ENCODE measurements around the gene STK33. TPM values are rescaled to one million over a fixed set of nuclear protein-coding genes. Genes with fewer than 3 reads are reported as not detected.

The STK33 gene
- total and polyA plus RNA-seq, 2 of the 13 experiments (the other 11 are each of a cell fraction or from before 2014, with no cell fraction given) = 2.7 to 12.6 TPM

DNA sequence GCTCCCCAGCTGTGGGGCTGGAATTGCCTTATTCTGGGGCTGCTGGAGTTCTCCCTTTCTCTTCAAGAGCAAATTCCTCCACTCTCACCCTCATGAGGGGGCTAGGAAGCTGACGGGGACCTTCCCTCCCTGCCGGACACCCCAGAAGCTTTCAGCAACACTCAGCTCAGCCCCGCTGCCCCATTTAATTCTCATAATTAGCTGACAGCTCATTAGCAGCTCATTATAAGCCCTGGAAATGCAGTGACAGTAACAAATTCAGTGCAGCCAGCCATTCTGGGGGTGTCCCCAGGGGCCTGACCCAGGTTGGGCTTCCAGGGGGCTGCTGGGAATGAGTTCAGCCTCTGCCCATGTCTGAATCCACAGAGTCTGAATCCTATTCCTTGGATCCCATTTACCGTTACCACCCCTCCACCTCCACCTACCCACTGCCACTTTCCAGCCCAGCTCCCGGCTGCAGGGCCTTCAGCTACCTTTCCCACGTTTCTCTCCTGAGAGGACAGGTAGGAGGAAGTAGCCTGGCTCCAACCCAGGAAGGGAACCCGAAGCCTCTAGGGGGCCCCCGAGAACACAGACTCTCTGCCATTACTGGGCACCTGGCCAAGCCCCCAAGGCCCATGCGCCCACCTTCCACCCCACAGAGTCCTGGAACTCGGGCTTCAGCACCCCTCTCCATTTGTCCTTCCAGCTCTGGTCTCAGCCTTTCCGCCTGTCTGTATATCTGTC, 228.6 kb downstream of the STK33 start:
- intact Hi-C loops (cut with micrococcal nuclease; ENCODE audit: unreplicated experiment) (no loop called here), in situ Hi-C loops (cut with HindIII; ENCODE audit: extremely low pct_ligation_motif_present, low pct_unique_long_range_greater_than_20kb) (no loop called here)
- Histone ChIP-seq H2AFZ (ENCODE audit: low read length) (no peak overlapping the region), H4K20me1 (ENCODE audit: insufficient read depth, low read length) (no peaks in the 10 kb centered on the region), H3K4me3 (replicated peaks in 1 of 3; ENCODE audit: insufficient read depth in 1 of 3, low read depth in 2 of 3, low read length in 3 of 3) (no peak overlapping the region), H3K79me2 (ENCODE audit: insufficient read depth, low read length) (no peaks in the 10 kb centered on the region), H3K9me3 (ENCODE audit: low read length) (no peaks in the 10 kb centered on the region), H3K4me2 (ENCODE audit: low read depth, low read length) (no peak overlapping the region), H3K27me3 (ENCODE audit: control insufficient read depth in 1 of 2, insufficient read depth in 2 of 2, low read length in 2 of 2) (peaks cover 1 to 3% of the 10 kb centered on the region in 2 experiments; a peak in 1 of 5 replicates), H3K36me3 (replicated peaks in 1 of 2; ENCODE audit: control insufficient read depth in 1 of 2, insufficient read depth in 2 of 2, low read length in 2 of 2) (no peaks in the 10 kb centered on the region), H3K9ac (ENCODE audit: insufficient read depth, low read depth, low read length) (no peak overlapping the region), H3K27ac (ENCODE audit: extremely low read length, insufficient read depth, low read length) (no peak overlapping the region), H3K4me1 (ENCODE audit: insufficient read depth, low read length) (no peaks in the 10 kb centered on the region)
- TF ChIP-seq CC2D1A (CRISPR knock-in tag; IDR thresholded peaks at IDR 0.05) (no peak), ELF3 (CRISPR knock-in tag; IDR thresholded peaks at IDR 0.05) (0 out of 2 replicates have a peak, but pooled peaks have one; percentile 26), ZNF780A (CRISPR knock-in tag; IDR thresholded peaks at IDR 0.05) (no peak), AHR (CRISPR knock-in tag; IDR thresholded peaks at IDR 0.05) (no peak), IKZF4 (CRISPR knock-in tag; IDR thresholded peaks at IDR 0.05; ENCODE audit: borderline replicate concordance, low read depth, not compliant biosample characterization) (no peak)
- TF ChIP-seq, protein P1, sequence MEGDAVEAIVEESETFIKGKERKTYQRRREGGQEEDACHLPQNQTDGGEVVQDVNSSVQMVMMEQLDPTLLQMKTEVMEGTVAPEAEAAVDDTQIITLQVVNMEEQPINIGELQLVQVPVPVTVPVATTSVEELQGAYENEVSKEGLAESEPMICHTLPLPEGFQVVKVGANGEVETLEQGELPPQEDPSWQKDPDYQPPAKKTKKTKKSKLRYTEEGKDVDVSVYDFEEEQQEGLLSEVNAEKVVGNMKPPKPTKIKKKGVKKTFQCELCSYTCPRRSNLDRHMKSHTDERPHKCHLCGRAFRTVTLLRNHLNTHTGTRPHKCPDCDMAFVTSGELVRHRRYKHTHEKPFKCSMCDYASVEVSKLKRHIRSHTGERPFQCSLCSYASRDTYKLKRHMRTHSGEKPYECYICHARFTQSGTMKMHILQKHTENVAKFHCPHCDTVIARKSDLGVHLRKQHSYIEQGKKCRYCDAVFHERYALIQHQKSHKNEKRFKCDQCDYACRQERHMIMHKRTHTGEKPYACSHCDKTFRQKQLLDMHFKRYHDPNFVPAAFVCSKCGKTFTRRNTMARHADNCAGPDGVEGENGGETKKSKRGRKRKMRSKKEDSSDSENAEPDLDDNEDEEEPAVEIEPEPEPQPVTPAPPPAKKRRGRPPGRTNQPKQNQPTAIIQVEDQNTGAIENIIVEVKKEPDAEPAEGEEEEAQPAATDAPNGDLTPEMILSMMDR (CRISPR knock-in tag; IDR thresholded peaks at IDR 0.05) = peak; percentile 35
- no TSS peak for BruUV-seq (replicated peaks)
- DNase-seq (ENCODE audit: low spot score) (no peak), ATAC-seq (peak; percentile 50), FAIRE-seq (no peak)
- whole genome bisulfite sequencing (ENCODE audit: low lambda C conversion rate) = 54% methylated on average over 9 of the region's 11 CpGs
- ChIA-PET CTCF (ENCODE audit: low intra/inter-chr PET ratio, low total read pairs) (no interaction called here), POLR2A (no interaction called here)

DNA sequence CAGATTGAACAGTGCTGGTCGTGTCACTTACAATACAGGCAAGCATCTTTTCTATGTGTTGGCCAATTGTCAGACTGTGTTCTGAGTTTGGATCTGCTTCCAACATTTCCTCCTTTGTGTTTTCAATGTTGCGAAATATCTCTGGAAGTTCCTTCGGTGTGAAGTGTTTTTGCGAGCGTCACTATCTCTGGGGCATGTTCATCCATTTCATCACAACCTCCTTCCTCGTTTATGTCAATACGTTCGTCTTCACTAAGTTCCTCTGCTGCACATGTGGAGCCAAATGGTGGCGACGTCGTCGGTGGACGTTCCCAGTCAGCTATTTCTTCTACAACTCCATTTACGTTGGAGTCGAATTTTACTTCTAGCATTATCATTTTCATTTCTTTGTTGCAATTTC, 230.1 kb downstream of the STK33 start:
- Histone ChIP-seq H3K9me3 (ENCODE audit: low read length) (no peaks in the 10 kb centered on the region), H3K27me3 (ENCODE audit: control insufficient read depth in 1 of 2, insufficient read depth in 2 of 2, low read length in 2 of 2) (peaks cover 1 to 7% of the 10 kb centered on the region in 2 experiments; a peak in 1 of 5 replicates), H3K9ac (ENCODE audit: insufficient read depth, low read depth, low read length) (no peak overlapping the region), H3K4me3 (replicated peaks in 1 of 3; ENCODE audit: insufficient read depth in 1 of 3, low read depth in 2 of 3, low read length in 3 of 3) (no peak overlapping the region), H3K4me1 (ENCODE audit: insufficient read depth, low read length) (no peaks in the 10 kb centered on the region), H3K27ac (ENCODE audit: extremely low read length, insufficient read depth, low read length) (no peak overlapping the region), H3K4me2 (ENCODE audit: low read depth, low read length) (no peak overlapping the region), H4K20me1 (ENCODE audit: insufficient read depth, low read length) (no peaks in the 10 kb centered on the region), H3K79me2 (ENCODE audit: insufficient read depth, low read length) (no peaks in the 10 kb centered on the region), H3K36me3 (replicated peaks in 1 of 2; ENCODE audit: control insufficient read depth in 1 of 2, insufficient read depth in 2 of 2, low read length in 2 of 2) (no peaks in the 10 kb centered on the region), H2AFZ (ENCODE audit: low read length) (no peak overlapping the region)
- WGBS (ENCODE audit: low lambda C conversion rate) = 52% methylated on average over 15 of the region's 15 CpGs
- intact Hi-C loops (cut with micrococcal nuclease; ENCODE audit: unreplicated experiment) (no loop called here), in situ Hi-C loops (cut with HindIII; ENCODE audit: extremely low pct_ligation_motif_present, low pct_unique_long_range_greater_than_20kb) (no loop called here)
- no TSS peak for BruUV-seq (replicated peaks)
- FAIRE-seq (no peak), ATAC-seq (no peak), DNase-seq (ENCODE audit: low spot score) (no peak)
- ChIA-PET CTCF (ENCODE audit: low intra/inter-chr PET ratio, low total read pairs) (no interaction called here), POLR2A (no interaction called here)
- no peak for TF ChIP-seq ZNF136 (CRISPR knock-in tag; IDR thresholded peaks at IDR 0.05; ENCODE audit: low read depth)
- peak; percentile 90 for TF ChIP-seq CEBPB (IDR thresholded peaks at IDR 0.05; ENCODE audit: borderline replicate concordance, low read depth, low read length)
- TF ChIP-seq, protein P2, sequence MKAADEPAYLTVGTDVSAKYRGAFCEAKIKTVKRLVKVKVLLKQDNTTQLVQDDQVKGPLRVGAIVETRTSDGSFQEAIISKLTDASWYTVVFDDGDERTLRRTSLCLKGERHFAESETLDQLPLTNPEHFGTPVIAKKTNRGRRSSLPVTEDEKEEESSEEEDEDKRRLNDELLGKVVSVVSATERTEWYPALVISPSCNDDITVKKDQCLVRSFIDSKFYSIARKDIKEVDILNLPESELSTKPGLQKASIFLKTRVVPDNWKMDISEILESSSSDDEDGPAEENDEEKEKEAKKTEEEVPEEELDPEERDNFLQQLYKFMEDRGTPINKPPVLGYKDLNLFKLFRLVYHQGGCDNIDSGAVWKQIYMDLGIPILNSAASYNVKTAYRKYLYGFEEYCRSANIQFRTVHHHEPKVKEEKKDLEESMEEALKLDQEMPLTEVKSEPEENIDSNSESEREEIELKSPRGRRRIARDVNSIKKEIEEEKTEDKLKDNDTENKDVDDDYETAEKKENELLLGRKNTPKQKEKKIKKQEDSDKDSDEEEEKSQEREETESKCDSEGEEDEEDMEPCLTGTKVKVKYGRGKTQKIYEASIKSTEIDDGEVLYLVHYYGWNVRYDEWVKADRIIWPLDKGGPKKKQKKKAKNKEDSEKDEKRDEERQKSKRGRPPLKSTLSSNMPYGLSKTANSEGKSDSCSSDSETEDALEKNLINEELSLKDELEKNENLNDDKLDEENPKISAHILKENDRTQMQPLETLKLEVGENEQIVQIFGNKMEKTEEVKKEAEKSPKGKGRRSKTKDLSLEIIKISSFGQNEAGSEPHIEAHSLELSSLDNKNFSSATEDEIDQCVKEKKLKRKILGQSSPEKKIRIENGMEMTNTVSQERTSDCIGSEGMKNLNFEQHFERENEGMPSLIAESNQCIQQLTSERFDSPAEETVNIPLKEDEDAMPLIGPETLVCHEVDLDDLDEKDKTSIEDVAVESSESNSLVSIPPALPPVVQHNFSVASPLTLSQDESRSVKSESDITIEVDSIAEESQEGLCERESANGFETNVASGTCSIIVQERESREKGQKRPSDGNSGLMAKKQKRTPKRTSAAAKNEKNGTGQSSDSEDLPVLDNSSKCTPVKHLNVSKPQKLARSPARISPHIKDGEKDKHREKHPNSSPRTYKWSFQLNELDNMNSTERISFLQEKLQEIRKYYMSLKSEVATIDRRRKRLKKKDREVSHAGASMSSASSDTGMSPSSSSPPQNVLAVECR (CRISPR knock-in tag; IDR thresholded peaks at IDR 0.05; ENCODE audit: borderline replicate concordance) = no peak
- TF ChIP-seq, protein P3, sequence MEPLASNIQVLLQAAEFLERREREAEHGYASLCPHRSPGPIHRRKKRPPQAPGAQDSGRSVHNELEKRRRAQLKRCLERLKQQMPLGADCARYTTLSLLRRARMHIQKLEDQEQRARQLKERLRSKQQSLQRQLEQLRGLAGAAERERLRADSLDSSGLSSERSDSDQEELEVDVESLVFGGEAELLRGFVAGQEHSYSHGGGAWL (CRISPR knock-in tag; IDR thresholded peaks at IDR 0.05) = no peak
- TF ChIP-seq CEBPG (CRISPR knock-in tag; IDR thresholded peaks at IDR 0.05) = 0 out of 2 replicates have a peak, but pooled peaks have one; percentile 16
